Measurements from ENCODE around the gene FBXO41. TPM values are rescaled to one million over a fixed set of nuclear protein-coding genes. Genes with fewer than 3 reads are reported as not detected.

The FBXO41 gene
- total RNA-seq, 4 donors from 2014 or later: 0.84 to 13.9 (median 4.4) TPM

GRCh38 chr2:73256618-73256922 lies 27.7 kb downstream of the FBXO41 start:
- WGBS, 2 donors: 14 to 77% methylated on average over 1 of the region's 1 CpG
- no peaks in the 10 kb centered on the region for H3K4me1 ChIP-seq

GRCh38 chr2:73255907-73256617 lies 28.2 kb downstream of the FBXO41 start:
- H3K27ac ChIP-seq: no peak overlapping the region
- TF ChIP-seq CTCF (IDR thresholded peaks at IDR 0.05): no peak
- no peak for TF ChIP-seq EP300 (IDR thresholded peaks at IDR 0.05)
- no peak for TF ChIP-seq POLR2A (IDR thresholded peaks at IDR 0.05)
- no peaks in the 10 kb centered on the region for H3K4me1 ChIP-seq
- H3K9me3 ChIP-seq: no peaks in the 10 kb centered on the region
- 37 to 52% methylated on average over 5 of the region's 5 CpGs for WGBS, 2 donors
- no peak for DNase-seq (ENCODE audit: low spot score in 2 of 2)
- no peak overlapping the region for H3K4me3 ChIP-seq
- peaks cover 0 to 49% (median 13%) of the 10 kb centered on the region in 3 donors for H3K36me3 ChIP-seq
- H3K27me3 ChIP-seq: no peaks in the 10 kb centered on the region

More at GRCh38 chr2:73256618-73256922, 27.7 kb downstream of the FBXO41 start:
- Histone ChIP-seq H3K4me3 (no peak overlapping the region), H3K27ac (no peak overlapping the region), H3K9me3 (no peaks in the 10 kb centered on the region), H3K36me3 (peaks cover 0 to 44% (median 9%) of the 10 kb centered on the region in 3 donors), H3K27me3 (no peaks in the 10 kb centered on the region)
- TF ChIP-seq CTCF (IDR thresholded peaks at IDR 0.05) (no peak), POLR2A (IDR thresholded peaks at IDR 0.05) (no peak), EP300 (IDR thresholded peaks at IDR 0.05) (no peak)
- no peak for DNase-seq (ENCODE audit: low spot score in 2 of 2)

GRCh38 chr2:73255007-73255644 lies 29.2 kb downstream of the FBXO41 start:
- no peak for DNase-seq (ENCODE audit: low spot score in 2 of 2)
- Histone ChIP-seq H3K36me3 (peaks cover 4 to 58% (median 22%) of the 10 kb centered on the region in 3 donors), H3K4me3 (no peak overlapping the region), H3K27me3 (no peaks in the 10 kb centered on the region), H3K4me1 (no peaks in the 10 kb centered on the region), H3K9me3 (no peaks in the 10 kb centered on the region), H3K27ac (no peak overlapping the region)
- WGBS, 2 donors: 56 to 87% methylated on average over 2 to 4 of the region's 4 CpGs
- TF ChIP-seq EP300 (IDR thresholded peaks at IDR 0.05) (no peak), POLR2A (IDR thresholded peaks at IDR 0.05) (no peak), CTCF (IDR thresholded peaks at IDR 0.05) (no peak)

GRCh38 chr2:73254343-73255006 lies 29.8 kb downstream of the FBXO41 start:
- H3K9me3 ChIP-seq: no peaks in the 10 kb centered on the region

More at GRCh38 chr2:73254343-73255006, 29.8 kb downstream of the FBXO41 start:
- Histone ChIP-seq H3K4me3 (no peak overlapping the region), H3K4me1 (no peaks in the 10 kb centered on the region), H3K36me3 (peaks cover 4 to 65% (median 29%) of the 10 kb centered on the region in 3 donors), H3K27me3 (no peaks in the 10 kb centered on the region), H3K27ac (no peak overlapping the region)
- no peak for DNase-seq (ENCODE audit: low spot score in 2 of 2)
- TF ChIP-seq POLR2A (IDR thresholded peaks at IDR 0.05): no peak
- TF ChIP-seq EP300 (IDR thresholded peaks at IDR 0.05): no peak
- TF ChIP-seq CTCF (IDR thresholded peaks at IDR 0.05): no peak
- WGBS, 2 donors: 86 to 91% methylated on average over 7 of the region's 7 CpGs

All from tibial nerve (tissue), 4 donors.